Activated naive CD8-positive, alpha-beta T cell treated with anti-CD3 and anti-CD28 coated beads, Interleukin-2, amount 50 U/mL, for 24 hours (primary cell): ENCODE results near the gene GNA14.
"Not testable (repeated sequence)": the region's sequence is repeated elsewhere in the genome, so short reads cannot be mapped to it uniquely, and the experiment has no call there.

Source experiments
- ATAC-seq: fragments of 150-1000 bp; cut with Tn5 transposase; one replicate; pipeline ENCODE4 v1.10.0; 2021
- DNase-seq: peaks from one replicate; pipeline ENCODE4 v3.0.0; 2021
- H3K27ac Mint-ChIP-seq: one replicate; pipeline ENCODE4 v1.8.0; 2021; ENCODE audit warnings: mild to moderate bottlenecking, mixed read lengths
- H3K27me3 Mint-ChIP-seq: one replicate; pipeline ENCODE4 v1.8.0; 2021; ENCODE audit warnings: mixed read lengths
- H3K36me3 Mint-ChIP-seq: one replicate; pipeline ENCODE4 v1.8.0; 2021; ENCODE audit warnings: low read depth, mixed read lengths
- H3K4me1 Mint-ChIP-seq: one replicate; pipeline ENCODE4 v1.8.0; 2021; ENCODE audit warnings: mixed read lengths
- H3K4me3 Mint-ChIP-seq: one replicate; pipeline ENCODE4 v1.8.0; 2021; ENCODE audit warnings: mild to moderate bottlenecking, moderate library complexity, mixed read lengths
- H3K9me3 Mint-ChIP-seq: one replicate; pipeline ENCODE4 v1.8.0; 2021; ENCODE audit warnings: mixed read lengths

The GNA14 gene

DNA sequence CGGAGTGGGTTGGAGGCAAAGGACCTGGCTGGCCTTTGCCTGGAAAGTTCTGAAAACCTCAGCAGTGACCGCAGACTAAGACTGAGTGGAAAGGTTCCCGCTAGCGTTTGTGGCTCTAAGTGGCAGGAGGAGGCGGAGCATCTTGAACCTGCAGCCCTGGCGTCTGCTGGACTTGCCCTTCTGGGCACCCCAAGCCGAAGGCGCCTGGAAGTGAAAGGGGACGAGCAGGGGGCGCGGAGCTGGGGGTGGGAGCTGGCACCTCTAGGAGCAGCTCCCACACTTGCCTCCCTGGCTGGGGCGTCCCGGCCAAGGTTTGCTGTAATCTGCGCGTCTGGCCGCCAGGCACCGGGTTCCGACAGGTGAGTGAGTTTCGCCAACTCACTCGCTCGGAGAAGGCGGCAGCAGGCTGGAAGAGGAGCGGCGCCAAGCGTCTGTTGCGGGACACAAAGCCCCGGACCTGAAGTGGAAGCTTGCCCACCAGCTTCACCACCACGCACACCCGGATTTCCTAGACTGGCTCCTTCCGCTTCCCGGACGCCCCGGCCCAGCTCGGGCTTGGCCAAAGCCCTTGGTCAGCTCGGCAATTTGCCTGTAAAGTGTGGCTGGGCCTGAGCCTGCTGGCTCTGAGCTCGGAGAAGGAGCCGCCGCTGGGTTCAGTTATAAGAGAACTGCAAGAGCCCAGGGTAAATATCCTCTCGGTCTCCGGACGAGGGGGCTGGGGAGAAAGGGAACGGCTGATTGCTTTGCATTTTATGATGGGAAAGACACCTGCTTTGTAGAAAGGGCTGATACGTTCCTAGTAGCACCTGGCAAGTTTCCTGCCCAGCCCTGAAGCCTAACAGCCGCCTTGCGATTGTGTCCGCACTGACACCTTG lies at the start of gene GNA14:
TSS of gene GNA14 (minus strand) at position 89 of the 875 bp plus-strand sequence. CDS start 529 bp downstream, outside the sequence.
- Mint-ChIP-seq H3K27ac (no peak within 1 kb of the TSS), H3K36me3 (no peaks in the 10 kb centered on the region), H3K27me3 (peaks cover 35% of the 10 kb centered on the region), H3K4me3 (peak within 1 kb of the TSS; percentile 67), H3K4me1 (peaks cover 12% of the 10 kb centered on the region), H3K9me3 (no peaks in the 10 kb centered on the region)
- DNase-seq (peak; percentile 9), ATAC-seq (peak; percentile 49)

GRCh38 chr9:77697238-77697984 lies 49.3 kb upstream of the GNA14 start:
- ATAC-seq (no peak), DNase-seq (no peak)
- H3K36me3 Mint-ChIP-seq: no peaks in the 10 kb centered on the region
- H3K9me3 Mint-ChIP-seq: peaks cover 15% of the 10 kb centered on the region
- no peaks in the 10 kb centered on the region for H3K4me1 Mint-ChIP-seq
- H3K27ac Mint-ChIP-seq: no peak overlapping the region
- H3K4me3 Mint-ChIP-seq: no peak overlapping the region
- peaks cover 13% of the 10 kb centered on the region for H3K27me3 Mint-ChIP-seq

- not testable (repeated sequence) for H3K4me3 Mint-ChIP-seq, H3K27me3 Mint-ChIP-seq, H3K36me3 Mint-ChIP-seq, DNase-seq, ATAC-seq, H3K4me1 Mint-ChIP-seq, H3K27ac Mint-ChIP-seq
- H3K9me3 Mint-ChIP-seq: peaks cover 13% of the 10 kb centered on the region
Observed at GRCh38 chr9:77690723-77691122, 42.6 kb upstream of the GNA14 start.

- DNase-seq, H3K36me3 Mint-ChIP-seq, H3K4me1 Mint-ChIP-seq, H3K27me3 Mint-ChIP-seq, H3K27ac Mint-ChIP-seq, ATAC-seq, H3K4me3 Mint-ChIP-seq: not testable (repeated sequence)
- H3K9me3 Mint-ChIP-seq: peaks cover 13% of the 10 kb centered on the region
Observed at GRCh38 chr9:77690119-77690518, 42.0 kb upstream of the GNA14 start.

- not testable (repeated sequence) for H3K36me3 Mint-ChIP-seq, H3K4me1 Mint-ChIP-seq, ATAC-seq, H3K4me3 Mint-ChIP-seq, H3K27ac Mint-ChIP-seq, H3K27me3 Mint-ChIP-seq, DNase-seq
- peaks cover 17% of the 10 kb centered on the region for H3K9me3 Mint-ChIP-seq
Observed at GRCh38 chr9:77687737-77688136, 39.6 kb upstream of the GNA14 start.

- DNase-seq (no peak), ATAC-seq (no peak)
- no peak overlapping the region for H3K4me3 Mint-ChIP-seq
- no peaks in the 10 kb centered on the region for H3K4me1 Mint-ChIP-seq
- H3K27ac Mint-ChIP-seq: no peak overlapping the region
- H3K9me3 Mint-ChIP-seq: peaks cover 4% of the 10 kb centered on the region
- peaks cover 2% of the 10 kb centered on the region for H3K27me3 Mint-ChIP-seq
- H3K36me3 Mint-ChIP-seq: no peaks in the 10 kb centered on the region
Observed at GRCh38 chr9:77680581-77680980, 32.5 kb upstream of the GNA14 start.

DNA sequence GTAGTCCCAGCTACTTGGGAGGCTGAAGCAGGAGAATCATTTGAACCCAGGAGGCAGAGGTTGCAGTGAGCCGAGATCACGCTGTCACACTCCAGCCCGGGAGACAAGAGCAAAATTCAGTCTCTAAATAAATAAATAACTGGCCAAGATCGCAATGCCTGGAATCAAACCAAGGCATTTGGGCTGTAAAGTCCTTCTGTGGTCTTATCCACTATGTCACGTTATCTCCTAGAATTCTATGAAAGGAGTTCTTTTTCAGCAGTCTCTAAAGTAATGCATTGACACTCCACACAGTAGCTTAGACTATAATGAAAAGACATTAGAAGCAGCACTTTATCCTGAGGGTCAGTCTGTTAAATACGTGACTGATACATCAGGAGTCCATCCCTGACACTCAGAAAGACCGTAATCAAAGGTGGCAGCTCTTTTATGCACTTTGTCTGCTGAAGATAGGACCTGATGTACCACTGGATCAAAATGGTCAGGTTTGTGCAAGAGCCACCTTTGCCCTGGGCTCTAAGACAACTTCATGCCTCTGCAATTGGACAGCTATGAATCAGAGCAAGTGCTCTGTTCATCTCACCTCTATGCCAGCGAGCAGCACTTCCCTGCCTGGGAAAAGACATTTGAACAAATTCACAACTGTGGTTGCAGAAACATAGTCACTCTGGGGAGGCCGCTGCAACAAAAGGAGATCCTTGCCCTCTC lies 31.7 kb upstream of the GNA14 start:
- DNase-seq: no peak
- H3K27ac Mint-ChIP-seq: no peak overlapping the region
- H3K4me1 Mint-ChIP-seq: no peaks in the 10 kb centered on the region
- no peaks in the 10 kb centered on the region for H3K36me3 Mint-ChIP-seq
- peaks cover under 1% of the 10 kb centered on the region for H3K27me3 Mint-ChIP-seq
- H3K4me3 Mint-ChIP-seq: no peak overlapping the region
- ATAC-seq: no peak
- H3K9me3 Mint-ChIP-seq: peaks cover 4% of the 10 kb centered on the region

DNA sequence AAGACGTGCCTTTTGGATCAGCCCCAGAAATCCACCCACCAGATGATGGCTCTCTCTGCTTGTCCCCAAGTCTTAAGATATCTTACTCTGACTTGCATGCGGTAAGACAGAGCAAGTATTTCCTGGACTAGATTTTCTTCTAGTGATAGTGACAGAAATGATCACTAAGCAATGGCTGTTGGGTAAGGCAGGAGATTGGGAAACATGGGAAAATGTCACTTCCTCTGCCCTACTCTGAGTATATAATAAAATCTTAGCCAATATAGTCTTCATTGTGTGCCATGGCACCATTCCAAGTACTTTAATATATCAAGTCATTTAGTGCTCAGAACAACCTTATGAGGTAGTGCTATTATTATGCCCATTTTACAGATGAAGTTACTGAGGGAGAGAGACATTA lies 31.0 kb upstream of the GNA14 start:
- no peak overlapping the region for H3K4me3 Mint-ChIP-seq

DNA sequence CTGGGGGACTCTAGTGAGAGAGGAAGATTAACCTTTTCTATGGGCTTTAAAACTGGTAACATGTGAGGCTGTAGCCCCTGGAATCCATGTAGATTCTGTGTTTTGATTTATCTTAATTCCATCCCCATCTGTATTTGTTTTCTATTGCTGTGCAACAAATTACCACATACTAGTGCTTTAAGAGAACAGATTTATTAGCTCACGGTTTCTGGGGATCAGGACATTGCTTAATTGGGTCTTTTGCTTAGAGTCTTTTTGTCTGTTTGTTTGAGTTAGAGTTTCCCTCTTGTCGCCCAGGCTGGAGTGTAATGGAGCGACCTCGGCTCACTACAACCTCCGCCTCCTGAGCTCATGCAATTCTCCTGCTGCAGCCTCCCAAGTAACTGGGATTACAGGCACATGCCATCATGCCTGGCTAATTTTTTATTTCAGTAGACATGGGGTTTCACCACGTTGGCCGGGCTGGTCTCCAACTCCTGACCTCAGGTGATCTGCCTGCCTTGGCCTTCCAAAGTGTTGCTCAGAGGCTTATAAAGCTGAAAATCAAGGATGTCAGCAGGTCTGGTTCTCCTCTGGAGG lies 29.9 kb upstream of the GNA14 start:
- DNase-seq (no peak), ATAC-seq (no peak)
- H3K27ac Mint-ChIP-seq: no peak overlapping the region
- H3K27me3 Mint-ChIP-seq: no peaks in the 10 kb centered on the region
- no peaks in the 10 kb centered on the region for H3K36me3 Mint-ChIP-seq
- no peak overlapping the region for H3K4me3 Mint-ChIP-seq
- H3K4me1 Mint-ChIP-seq: no peaks in the 10 kb centered on the region
- H3K9me3 Mint-ChIP-seq: no peaks in the 10 kb centered on the region

More for the DNA sequence above, 31.0 kb upstream of the GNA14 start:
- Mint-ChIP-seq H3K4me1 (no peaks in the 10 kb centered on the region), H3K27me3 (no peaks in the 10 kb centered on the region), H3K36me3 (no peaks in the 10 kb centered on the region), H3K9me3 (peaks cover 4% of the 10 kb centered on the region), H3K27ac (no peak overlapping the region)
- ATAC-seq (no peak), DNase-seq (no peak)

GRCh38 chr9:77677397-77677796 lies 29.3 kb upstream of the GNA14 start:
- H3K27me3 Mint-ChIP-seq: no peaks in the 10 kb centered on the region
- no peak for ATAC-seq
- no peak overlapping the region for H3K4me3 Mint-ChIP-seq
- no peaks in the 10 kb centered on the region for H3K4me1 Mint-ChIP-seq
- no peaks in the 10 kb centered on the region for H3K36me3 Mint-ChIP-seq
- H3K9me3 Mint-ChIP-seq: no peaks in the 10 kb centered on the region
- DNase-seq: no peak
- H3K27ac Mint-ChIP-seq: no peak overlapping the region

- Mint-ChIP-seq H3K4me1 (no peaks in the 10 kb centered on the region), H3K9me3 (no peaks in the 10 kb centered on the region), H3K4me3 (no peak overlapping the region), H3K36me3 (no peaks in the 10 kb centered on the region), H3K27me3 (no peaks in the 10 kb centered on the region), H3K27ac (no peak overlapping the region)
- DNase-seq: no peak
- no peak for ATAC-seq
Observed at GRCh38 chr9:77673941-77674791, 26.0 kb upstream of the GNA14 start.

DNA sequence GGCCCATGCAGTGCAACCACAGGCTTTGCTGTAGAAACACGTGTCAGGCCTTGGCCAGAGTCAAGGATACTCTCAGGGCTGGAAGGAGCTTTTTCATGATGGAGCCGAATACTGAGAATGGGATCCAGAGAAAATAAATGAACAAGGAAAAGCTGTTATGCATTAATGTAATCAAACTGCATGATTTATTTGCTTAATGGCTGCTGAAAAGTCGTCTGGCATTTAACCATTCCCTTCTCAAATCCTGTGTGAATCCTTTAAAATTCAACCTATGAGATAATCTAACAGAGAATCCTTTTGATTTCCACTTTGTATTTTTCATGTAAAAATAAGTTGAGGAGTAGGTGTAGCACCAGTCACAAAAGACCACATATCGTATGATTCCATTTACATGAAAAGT lies 24.1 kb upstream of the GNA14 start:
- Mint-ChIP-seq H3K36me3 (no peaks in the 10 kb centered on the region), H3K27me3 (no peaks in the 10 kb centered on the region), H3K4me3 (no peak overlapping the region), H3K4me1 (no peaks in the 10 kb centered on the region), H3K27ac (no peak overlapping the region), H3K9me3 (no peaks in the 10 kb centered on the region)
- ATAC-seq: no peak
- DNase-seq: no peak

- Mint-ChIP-seq H3K27me3 (peaks cover 8% of the 10 kb centered on the region), H3K27ac (no peak overlapping the region), H3K36me3 (no peaks in the 10 kb centered on the region), H3K4me3 (no peak overlapping the region), H3K4me1 (no peaks in the 10 kb centered on the region), H3K9me3 (no peaks in the 10 kb centered on the region)
- no peak for ATAC-seq
- DNase-seq: no peak
Observed at GRCh38 chr9:77667151-77667550, 19.0 kb upstream of the GNA14 start.

DNA sequence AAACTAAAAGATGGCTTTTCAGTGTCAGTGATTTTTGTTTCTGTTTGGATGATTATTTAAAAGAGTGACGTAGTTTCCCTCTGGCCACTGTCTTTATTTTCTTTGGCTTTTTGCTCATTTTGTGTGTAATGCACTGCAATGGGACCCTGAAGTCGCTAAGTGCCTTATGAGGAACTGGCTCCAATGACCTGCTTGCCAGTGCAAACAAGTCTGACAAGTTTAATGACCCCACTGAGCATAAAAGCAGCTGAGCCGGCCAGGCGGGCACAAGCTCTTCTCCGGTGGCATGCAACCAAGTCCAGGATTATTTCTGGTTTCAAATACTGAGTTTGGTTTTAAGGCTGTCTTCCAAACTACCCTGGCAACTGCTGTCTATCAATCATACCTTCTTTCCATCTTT lies 15.6 kb upstream of the GNA14 start:
- Mint-ChIP-seq H3K27me3 (peaks cover 8% of the 10 kb centered on the region), H3K4me3 (no peak overlapping the region), H3K27ac (no peak overlapping the region), H3K4me1 (no peaks in the 10 kb centered on the region), H3K9me3 (no peaks in the 10 kb centered on the region), H3K36me3 (no peaks in the 10 kb centered on the region)
- DNase-seq: no peak
- ATAC-seq: no peak
